WTC11 (cell line): Measurements from ENCODE around the gene WWOX. TPM values are rescaled to one million over a fixed set of nuclear protein-coding genes. Genes with fewer than 3 reads are reported as not detected.

Source experiments
- ATAC-seq: fragments of 200-7000 bp; cut with Tn5 transposase; 2 replicates; pipeline ENCODE4 v1.10.0; 2021; ENCODE audit warnings: mild to moderate bottlenecking, moderate library complexity
- CTCF ChIA-PET: fragments of 300-600 bp; sonication (Branson Sonifier 250); formaldehyde crosslinking; loops from one replicate; lab custom pipeline; 2021; ENCODE audit warnings: antibody characterized with exemption; lab: Charles Lee
- POLR2A ChIA-PET: fragments of 350-600 bp; sonication (Branson Sonifier 250); formaldehyde crosslinking; loops from one replicate; lab custom pipeline; 2021; ENCODE audit warnings: antibody characterized with exemption; lab: Charles Lee
- DNase-seq: peaks from one replicate; pipeline ENCODE4 v3.0.0; 2021; ENCODE audit warnings: low spot score
- H3K27ac Mint-ChIP-seq: 2 replicates; pipeline ENCODE4 v1.8.0; 2021; ENCODE audit warnings: mixed read lengths
- H3K27me3 Mint-ChIP-seq: 2 replicates; pipeline ENCODE4 v1.8.0; 2021; ENCODE audit warnings: low read depth, mild to moderate bottlenecking, moderate library complexity, mixed read lengths
- H3K36me3 Mint-ChIP-seq: 2 replicates; pipeline ENCODE4 v1.8.0; 2021; ENCODE audit warnings: mixed read lengths
- H3K4me1 Mint-ChIP-seq: 2 replicates; pipeline ENCODE4 v1.8.0; 2022; ENCODE audit warnings: mixed read lengths
- H3K4me3 Mint-ChIP-seq: 2 replicates; pipeline ENCODE4 v1.8.0; 2021; ENCODE audit warnings: mild to moderate bottlenecking, moderate library complexity, mixed read lengths
- H3K9me3 Mint-ChIP-seq: 2 replicates; pipeline ENCODE4 v1.8.0; 2021; ENCODE audit warnings: mixed read lengths
- AFF4 ChIP-seq: sonication (generic); formaldehyde crosslinking; IDR thresholded peaks from 2 replicates; pipeline ENCODE4 v1.8.1; 2023; ENCODE audit warnings: mild to moderate bottlenecking, missing genetic modification reagents, borderline replicate concordance
- ARID4B ChIP-seq: sonication (generic); formaldehyde crosslinking; IDR thresholded peaks from 2 replicates; pipeline ENCODE4 v1.8.0; 2023; ENCODE audit warnings: missing genetic modification reagents, mild to moderate bottlenecking, borderline replicate concordance
- CBFB ChIP-seq: sonication (generic); formaldehyde crosslinking; IDR thresholded peaks from 2 replicates; pipeline ENCODE4 v1.8.1; 2022; ENCODE audit warnings: mild to moderate bottlenecking, low read depth, missing genetic modification reagents
- CDX4 ChIP-seq: fragments of 250-450 bp; sonication (Bioruptor Pico); IDR thresholded peaks from 2 replicates; pipeline ENCODE4 v1.9.0; 2021; ENCODE audit warnings: moderate library complexity, mild to moderate bottlenecking, inconsistent platforms, borderline replicate concordance
- E2F4 ChIP-seq: sonication (generic); formaldehyde crosslinking; IDR thresholded peaks from 2 replicates; pipeline ENCODE4 v1.8.1; 2022; ENCODE audit warnings: low read depth, mild to moderate bottlenecking, moderate library complexity, missing genetic modification reagents, borderline replicate concordance
- E2F5 ChIP-seq: sonication (generic); formaldehyde crosslinking; IDR thresholded peaks from 2 replicates; pipeline ENCODE4 v1.8.1; 2022; ENCODE audit warnings: mild to moderate bottlenecking, moderate library complexity, missing genetic modification reagents
- EMX1 ChIP-seq: fragments of 250-450 bp; sonication (Bioruptor Pico); IDR thresholded peaks from 2 replicates; pipeline ENCODE4 v1.8.0; 2021; ENCODE audit warnings: mild to moderate bottlenecking
- ESRRA ChIP-seq: sonication (generic); formaldehyde crosslinking; IDR thresholded peaks from 2 replicates; pipeline ENCODE4 v1.8.1; 2022; ENCODE audit warnings: mild to moderate bottlenecking, missing genetic modification reagents, borderline replicate concordance
- FOXK1 ChIP-seq: sonication (generic); formaldehyde crosslinking; IDR thresholded peaks from 2 replicates; pipeline ENCODE4 v1.8.0; 2022; ENCODE audit warnings: mild to moderate bottlenecking, moderate library complexity, missing genetic modification reagents
- FOXP1 ChIP-seq: sonication (generic); formaldehyde crosslinking; IDR thresholded peaks from 2 replicates; pipeline ENCODE4 v1.8.0; 2022; ENCODE audit warnings: missing genetic modification reagents, mild to moderate bottlenecking, moderate library complexity, borderline replicate concordance
- GABPB1 ChIP-seq: sonication (generic); formaldehyde crosslinking; IDR thresholded peaks from 2 replicates; pipeline ENCODE4 v1.8.1; 2023; ENCODE audit warnings: mild to moderate bottlenecking, missing genetic modification reagents
- KAT7 ChIP-seq: sonication (generic); formaldehyde crosslinking; IDR thresholded peaks from 2 replicates; pipeline ENCODE4 v1.8.1; 2023; ENCODE audit warnings: missing genetic modification reagents, mild to moderate bottlenecking, borderline replicate concordance
- NR2C2 ChIP-seq: sonication (generic); formaldehyde crosslinking; IDR thresholded peaks from 2 replicates; pipeline ENCODE4 v1.8.0; 2022; ENCODE audit warnings: mild to moderate bottlenecking, missing genetic modification reagents
- NR3C1 ChIP-seq: sonication (generic); formaldehyde crosslinking; conservative IDR thresholded peaks from 2 replicates; pipeline ENCODE4 v1.8.1; 2023; ENCODE audit warnings: low read depth, mild to moderate bottlenecking, missing genetic modification reagents
- PREB ChIP-seq: sonication (generic); formaldehyde crosslinking; IDR thresholded peaks from 2 replicates; pipeline ENCODE4 v1.8.1; 2022; ENCODE audit warnings: mild to moderate bottlenecking, missing genetic modification reagents, moderate library complexity, borderline replicate concordance
- RORB ChIP-seq: fragments of 250-450 bp; sonication (Bioruptor Pico); IDR thresholded peaks from 2 replicates; pipeline ENCODE4 v1.9.0; 2021; ENCODE audit warnings: mild to moderate bottlenecking
- SOX15 ChIP-seq: fragments of 250-450 bp; sonication (Bioruptor Pico); IDR thresholded peaks from 2 replicates; pipeline ENCODE4 v1.9.0; 2021; ENCODE audit warnings: mild to moderate bottlenecking
- ZBTB21 ChIP-seq: sonication (generic); formaldehyde crosslinking; IDR thresholded peaks from 2 replicates; pipeline ENCODE4 v1.8.1; 2023; ENCODE audit warnings: mild to moderate bottlenecking, missing genetic modification reagents, borderline replicate concordance
- ZNF121 ChIP-seq: sonication (generic); formaldehyde crosslinking; IDR thresholded peaks from 2 replicates; pipeline ENCODE4 v1.8.0; 2023; ENCODE audit warnings: missing genetic modification reagents
- ZNF232 ChIP-seq: sonication (generic); formaldehyde crosslinking; IDR thresholded peaks from 2 replicates; pipeline ENCODE4 v1.8.0; 2022; ENCODE audit warnings: mild to moderate bottlenecking, missing genetic modification reagents
- ZNF396 ChIP-seq: fragments of 250-450 bp; sonication (Bioruptor Pico); IDR thresholded peaks from 2 replicates; pipeline ENCODE4 v1.8.0; 2021; ENCODE audit warnings: mild to moderate bottlenecking, moderate library complexity, borderline replicate concordance
- ZNF416 ChIP-seq: fragments of 250-450 bp; sonication (Bioruptor Pico); IDR thresholded peaks from 2 replicates; pipeline ENCODE4 v1.9.0; 2021; ENCODE audit warnings: mild to moderate bottlenecking, inconsistent platforms
- total RNA-seq: library from RNA; stranded (reverse); gene quantifications from 3 replicates; pipeline ENCODE4 v1.2.3, GENCODE V29; 2021

Gene WWOX
- total RNA-seq, 1 experiment from 2014 or later, result 15.7 TPM

- DNase-seq (no peak), ATAC-seq (no peak)
- POLR2A ChIA-PET, result no interaction called here
- Mint-ChIP-seq H3K27me3 (no peaks in the 10 kb centered on the region), H3K4me1 (peaks cover 22% of the 10 kb centered on the region), H3K9me3 (peaks cover 2% of the 10 kb centered on the region; the same call in 1 of the 2 replicates), H3K27ac (no peak overlapping the region), H3K36me3 (no peaks in the 10 kb centered on the region), H3K4me3 (no peak overlapping the region)
- TF ChIP-seq FOXP1, result no peak
- TF ChIP-seq GABPB1, result peak; percentile 84
- CTCF ChIA-PET, result no interaction called here
Measured at GRCh38 chr16:78200023-78200389, 100.6 kb downstream of the WWOX start.

- peaks cover 8% of the 10 kb centered on the region for H3K9me3 Mint-ChIP-seq
- no peak overlapping the region for H3K27ac Mint-ChIP-seq
- DNase-seq, result no peak
- TF ChIP-seq ARID4B (CRISPR knock-in tag) (no peak), RORB (CRISPR knock-in tag) (no peak), FOXP1 (no peak), KAT7 (CRISPR knock-in tag) (no peak), GABPB1 (no peak), PREB (CRISPR knock-in tag) (no peak), ZNF232 (no peak), CBFB (CRISPR knock-in tag) (no peak), SOX15 (CRISPR knock-in tag) (no peak), E2F5 (CRISPR knock-in tag) (no peak), FOXK1 (CRISPR knock-in tag) (no peak)
- TF ChIP-seq, all 79 proteins: peak for 0
- Mint-ChIP-seq H3K27me3 (no peaks in the 10 kb centered on the region), H3K4me3 (no peak overlapping the region), H3K36me3 (no peaks in the 10 kb centered on the region), H3K4me1 (peaks cover 22% of the 10 kb centered on the region)
- ATAC-seq, result no peak
- ChIA-PET POLR2A (no interaction called here), CTCF (no interaction called here)
Measured at GRCh38 chr16:78200623-78201096, 101.2 kb downstream of the WWOX start.

- CTCF ChIA-PET, result no interaction called here
- TF ChIP-seq ZBTB21 (CRISPR knock-in tag) (no peak), ESRRA (CRISPR knock-in tag) (no peak), ZNF396 (CRISPR knock-in tag) (no peak), ZNF121 (CRISPR knock-in tag) (no peak), AFF4 (CRISPR knock-in tag) (no peak), CDX4 (no peak), ZNF416 (CRISPR knock-in tag) (no peak), NR3C1 (CRISPR knock-in tag) (no peak), EMX1 (no peak), E2F4 (CRISPR knock-in tag) (no peak), NR2C2 (CRISPR knock-in tag) (no peak)
Measured at GRCh38 chr16:78205506-78205905, 106.1 kb downstream of the WWOX start.

More at GRCh38 chr16:78205506-78205905, 106.1 kb downstream of the WWOX start:
- no peak overlapping the region for H3K27ac Mint-ChIP-seq
- ATAC-seq (no peak), DNase-seq (no peak)
- no peaks in the 10 kb centered on the region for H3K36me3 Mint-ChIP-seq
- H3K4me1 Mint-ChIP-seq, result no peaks in the 10 kb centered on the region; the same call in 1 of the 2 replicates
- no peak overlapping the region for H3K4me3 Mint-ChIP-seq
- no peaks in the 10 kb centered on the region for H3K27me3 Mint-ChIP-seq
- peaks cover 8% of the 10 kb centered on the region for H3K9me3 Mint-ChIP-seq
- POLR2A ChIA-PET, result no interaction called here
